ENCODE measurements around the gene SIGLEC14.

SIGLEC14 gene

GRCh38 chr19:51691074-51691583 is 44.5 kb upstream of the SIGLEC14 start (continued):
- TF ChIP-seq ZNF645 (tag by site-specific recombination; IDR thresholded peaks at IDR 0.05) = no peak
- no peak for TF ChIP-seq ZSCAN23 (tag by site-specific recombination; IDR thresholded peaks at IDR 0.05)
- no peak for TF ChIP-seq ZNF660 (tag by site-specific recombination; IDR thresholded peaks at IDR 0.05)
- no peak for TF ChIP-seq ZNF174 (tag by site-specific recombination; IDR thresholded peaks at IDR 0.05)
- TF ChIP-seq ZNF785 (tag by site-specific recombination; IDR thresholded peaks at IDR 0.05) = no peak
- TF ChIP-seq, protein P1, sequence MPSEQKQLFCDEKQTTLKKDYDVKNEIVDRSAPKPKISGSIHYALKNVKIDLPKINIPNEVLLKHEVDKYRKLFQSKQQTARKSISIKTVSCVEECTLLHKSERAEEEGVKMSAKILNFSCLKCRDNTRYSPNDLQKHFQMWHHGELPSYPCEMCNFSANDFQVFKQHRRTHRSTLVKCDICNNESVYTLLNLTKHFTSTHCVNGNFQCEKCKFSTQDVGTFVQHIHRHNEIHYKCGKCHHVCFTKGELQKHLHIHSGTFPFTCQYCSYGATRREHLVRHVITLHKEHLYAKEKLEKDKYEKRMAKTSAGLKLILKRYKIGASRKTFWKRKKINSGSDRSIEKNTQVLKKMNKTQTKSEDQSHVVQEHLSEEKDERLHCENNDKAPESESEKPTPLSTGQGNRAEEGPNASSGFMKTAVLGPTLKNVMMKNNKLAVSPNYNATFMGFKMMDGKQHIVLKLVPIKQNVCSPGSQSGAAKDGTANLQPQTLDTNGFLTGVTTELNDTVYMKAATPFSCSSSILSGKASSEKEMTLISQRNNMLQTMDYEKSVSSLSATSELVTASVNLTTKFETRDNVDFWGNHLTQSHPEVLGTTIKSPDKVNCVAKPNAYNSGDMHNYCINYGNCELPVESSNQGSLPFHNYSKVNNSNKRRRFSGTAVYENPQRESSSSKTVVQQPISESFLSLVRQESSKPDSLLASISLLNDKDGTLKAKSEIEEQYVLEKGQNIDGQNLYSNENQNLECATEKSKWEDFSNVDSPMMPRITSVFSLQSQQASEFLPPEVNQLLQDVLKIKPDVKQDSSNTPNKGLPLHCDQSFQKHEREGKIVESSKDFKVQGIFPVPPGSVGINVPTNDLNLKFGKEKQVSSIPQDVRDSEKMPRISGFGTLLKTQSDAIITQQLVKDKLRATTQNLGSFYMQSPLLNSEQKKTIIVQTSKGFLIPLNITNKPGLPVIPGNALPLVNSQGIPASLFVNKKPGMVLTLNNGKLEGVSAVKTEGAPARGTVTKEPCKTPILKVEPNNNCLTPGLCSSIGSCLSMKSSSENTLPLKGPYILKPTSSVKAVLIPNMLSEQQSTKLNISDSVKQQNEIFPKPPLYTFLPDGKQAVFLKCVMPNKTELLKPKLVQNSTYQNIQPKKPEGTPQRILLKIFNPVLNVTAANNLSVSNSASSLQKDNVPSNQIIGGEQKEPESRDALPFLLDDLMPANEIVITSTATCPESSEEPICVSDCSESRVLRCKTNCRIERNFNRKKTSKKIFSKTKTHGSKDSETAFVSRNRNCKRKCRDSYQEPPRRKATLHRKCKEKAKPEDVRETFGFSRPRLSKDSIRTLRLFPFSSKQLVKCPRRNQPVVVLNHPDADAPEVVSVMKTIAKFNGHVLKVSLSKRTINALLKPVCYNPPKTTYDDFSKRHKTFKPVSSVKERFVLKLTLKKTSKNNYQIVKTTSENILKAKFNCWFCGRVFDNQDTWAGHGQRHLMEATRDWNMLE (tag by site-specific recombination; conservative IDR thresholded peaks at IDR 0.05; ENCODE audit: low read depth) = no peak
- no peak for TF ChIP-seq ZNF600 (tag by site-specific recombination; IDR thresholded peaks at IDR 0.05)
- TF ChIP-seq ZNF776 (tag by site-specific recombination; IDR thresholded peaks at IDR 0.05; ENCODE audit: borderline replicate concordance) = no peak
- no peak for TF ChIP-seq ZNF19 (tag by site-specific recombination; IDR thresholded peaks at IDR 0.05; ENCODE audit: low read depth)
- TF ChIP-seq ZNF132 (tag by site-specific recombination; IDR thresholded peaks at IDR 0.05; ENCODE audit: borderline replicate concordance) = no peak
- no peak for TF ChIP-seq ZNF211 (tag by site-specific recombination; IDR thresholded peaks at IDR 0.05; ENCODE audit: low read depth)
- TF ChIP-seq ZNF18 (tag by site-specific recombination; IDR thresholded peaks at IDR 0.05) = no peak
- no peak for TF ChIP-seq ZNF274 (IDR thresholded peaks at IDR 0.05; ENCODE audit: low read length)
- TF ChIP-seq ZNF274 (tag by site-specific recombination; IDR thresholded peaks at IDR 0.05; ENCODE audit: borderline replicate concordance) = 0 out of 2 replicates have a peak, but pooled peaks have one; percentile 65
- no peak for TF ChIP-seq ZNF76 (tag by site-specific recombination; IDR thresholded peaks at IDR 0.05; ENCODE audit: borderline replicate concordance, low read depth)
- TF ChIP-seq ZNF16 (tag by site-specific recombination; IDR thresholded peaks at IDR 0.05; ENCODE audit: low read depth) = no peak
- no peak for TF ChIP-seq ZNF324 (tag by site-specific recombination; IDR thresholded peaks at IDR 0.05)

GRCh38 chr19:51690454-51691073 is 43.9 kb upstream of the SIGLEC14 start:
- Histone ChIP-seq H3K4me3 (ENCODE audit: low read depth, low read length) (peak overlapping the region; percentile 83), H3K4me1 (ENCODE audit: control insufficient read depth, insufficient read depth, low read length) (peaks cover 17% of the 10 kb centered on the region), H3K27ac (ENCODE audit: extremely low read depth, low read depth, low read length) (peak overlapping the region; percentile 91), H3K36me3 (ENCODE audit: control insufficient read depth in 2 of 2, insufficient read depth in 1 of 2, low read length in 2 of 2) (peaks cover 9 to 26% of the 10 kb centered on the region in 2 experiments; a peak in 2 of 3 replicates), H3K9me3 (ENCODE audit: control insufficient read depth, insufficient read depth, low read depth, low read length) (no peaks in the 10 kb centered on the region)
- ChIA-PET POLR2A (interaction anchor here (0.6 to 1.9 kb wide), 6 partner anchors 8 to 764 kb away, joined by 4 to 23 read pairs (median 6); no protein-coding TSS in a partner anchor), CTCF (interaction anchor here (0.6 kb wide), 1 partner anchor 670 kb away, joined by 4 read pairs; no protein-coding TSS in a partner anchor)
- TF ChIP-seq ZNF248 (tag by site-specific recombination; IDR thresholded peaks at IDR 0.05) (no peak), PRDM2 (tag by site-specific recombination; IDR thresholded peaks at IDR 0.05; ENCODE audit: borderline replicate concordance) (no peak)
- TF ChIP-seq, protein P2, sequence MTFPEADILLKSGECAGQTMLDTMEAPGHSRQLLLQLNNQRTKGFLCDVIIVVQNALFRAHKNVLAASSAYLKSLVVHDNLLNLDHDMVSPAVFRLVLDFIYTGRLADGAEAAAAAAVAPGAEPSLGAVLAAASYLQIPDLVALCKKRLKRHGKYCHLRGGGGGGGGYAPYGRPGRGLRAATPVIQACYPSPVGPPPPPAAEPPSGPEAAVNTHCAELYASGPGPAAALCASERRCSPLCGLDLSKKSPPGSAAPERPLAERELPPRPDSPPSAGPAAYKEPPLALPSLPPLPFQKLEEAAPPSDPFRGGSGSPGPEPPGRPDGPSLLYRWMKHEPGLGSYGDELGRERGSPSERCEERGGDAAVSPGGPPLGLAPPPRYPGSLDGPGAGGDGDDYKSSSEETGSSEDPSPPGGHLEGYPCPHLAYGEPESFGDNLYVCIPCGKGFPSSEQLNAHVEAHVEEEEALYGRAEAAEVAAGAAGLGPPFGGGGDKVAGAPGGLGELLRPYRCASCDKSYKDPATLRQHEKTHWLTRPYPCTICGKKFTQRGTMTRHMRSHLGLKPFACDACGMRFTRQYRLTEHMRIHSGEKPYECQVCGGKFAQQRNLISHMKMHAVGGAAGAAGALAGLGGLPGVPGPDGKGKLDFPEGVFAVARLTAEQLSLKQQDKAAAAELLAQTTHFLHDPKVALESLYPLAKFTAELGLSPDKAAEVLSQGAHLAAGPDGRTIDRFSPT (tag by site-specific recombination; IDR thresholded peaks at IDR 0.05) = peak; percentile 72

All from HEK293 (cell line).